Measurements from ENCODE around the gene BAZ1B.

Gene BAZ1B

GRCh38 chr7:73431041-73431835 lies 90.9 kb downstream of the BAZ1B start:
- TF ChIP-seq GATA2 (IDR thresholded peaks at IDR 0.05; ENCODE audit: low read depth, low read length), result no peak
- no peak for TF ChIP-seq GATA3 (IDR thresholded peaks at IDR 0.05; ENCODE audit: low read depth, low read length)

GRCh38 chr7:73429622-73430505 lies 92.2 kb downstream of the BAZ1B start:
- no peak for TF ChIP-seq GATA3 (IDR thresholded peaks at IDR 0.05; ENCODE audit: low read depth, low read length)
- no peak for TF ChIP-seq GATA2 (IDR thresholded peaks at IDR 0.05; ENCODE audit: low read depth, low read length)

GRCh38 chr7:73429215-73429614 lies 92.9 kb downstream of the BAZ1B start:
- no peak for TF ChIP-seq GATA2 (IDR thresholded peaks at IDR 0.05; ENCODE audit: low read depth, low read length)
- TF ChIP-seq GATA3 (IDR thresholded peaks at IDR 0.05; ENCODE audit: low read depth, low read length), result no peak

- TF ChIP-seq GATA3 (IDR thresholded peaks at IDR 0.05; ENCODE audit: low read depth, low read length) (no peak), GATA2 (IDR thresholded peaks at IDR 0.05; ENCODE audit: low read depth, low read length) (no peak)
Observed at GRCh38 chr7:73427902-73428787, 93.9 kb downstream of the BAZ1B start.

- TF ChIP-seq GATA3 (IDR thresholded peaks at IDR 0.05; ENCODE audit: low read depth, low read length) (no peak), GATA2 (IDR thresholded peaks at IDR 0.05; ENCODE audit: low read depth, low read length) (no peak)
Observed at GRCh38 chr7:73426016-73426415, 96.1 kb downstream of the BAZ1B start.

- TF ChIP-seq GATA3 (IDR thresholded peaks at IDR 0.05; ENCODE audit: low read depth, low read length), result no peak
- TF ChIP-seq GATA2 (IDR thresholded peaks at IDR 0.05; ENCODE audit: low read depth, low read length), result no peak
Observed at GRCh38 chr7:73425356-73425983, 96.6 kb downstream of the BAZ1B start.

- TF ChIP-seq GATA3 (IDR thresholded peaks at IDR 0.05; ENCODE audit: low read depth, low read length), result no peak
Observed at GRCh38 chr7:73424489-73424885, 97.6 kb downstream of the BAZ1B start.

- TF ChIP-seq GATA3 (IDR thresholded peaks at IDR 0.05; ENCODE audit: low read depth, low read length) (no peak), GATA2 (IDR thresholded peaks at IDR 0.05; ENCODE audit: low read depth, low read length) (no peak)
Observed at GRCh38 chr7:73423519-73424488, 98.3 kb downstream of the BAZ1B start.

- TF ChIP-seq GATA3 (IDR thresholded peaks at IDR 0.05; ENCODE audit: low read depth, low read length) (no peak), GATA2 (IDR thresholded peaks at IDR 0.05; ENCODE audit: low read depth, low read length) (no peak)
Observed at GRCh38 chr7:73418113-73418703, 103.9 kb downstream of the BAZ1B start.

GRCh38 chr7:73397521-73398281 lies 124.4 kb downstream of the BAZ1B start:
- TF ChIP-seq GATA3 (IDR thresholded peaks at IDR 0.05; ENCODE audit: low read depth, low read length) (no peak), GATA2 (IDR thresholded peaks at IDR 0.05; ENCODE audit: low read depth, low read length) (no peak)
